Measurements from ENCODE around the gene AQP7. TPM values are rescaled to one million over a fixed set of nuclear protein-coding genes. Genes with fewer than 3 reads are reported as not detected.
"Not testable (repeated sequence)": the region's sequence is repeated elsewhere in the genome, so short reads cannot be mapped to it uniquely, and the experiment has no call there.

The AQP7 gene
- total RNA-seq, 1 experiment from 2014 or later: 0.35 TPM

DNA sequence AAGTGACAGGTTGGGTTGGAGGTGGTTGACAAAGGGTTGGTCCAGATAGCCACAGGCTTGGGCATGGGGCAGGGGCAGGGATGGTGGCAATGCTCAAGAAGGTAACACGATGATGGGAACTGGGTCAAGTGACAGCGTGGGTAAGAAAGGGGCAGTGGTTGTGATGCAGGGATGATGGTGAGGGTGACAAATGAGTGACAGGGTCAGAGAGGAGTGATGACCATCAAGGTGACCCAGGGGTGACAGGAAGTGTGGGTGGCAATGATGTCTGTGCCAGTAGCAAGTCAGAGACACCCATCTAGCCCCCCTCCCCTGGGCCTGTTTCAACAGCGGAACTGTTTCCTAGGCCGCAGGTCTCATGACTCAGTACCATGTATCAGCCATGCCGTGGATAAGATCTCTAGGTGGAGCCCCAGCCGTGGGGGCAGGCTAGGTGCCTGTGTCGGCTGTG lies 24.5 kb upstream of the AQP7 start:
- Mint-ChIP-seq H3K27me3 (ENCODE audit: unreplicated experiment) (no peaks in the 10 kb centered on the region), H3K9me3 (ENCODE audit: low read depth, unreplicated experiment) (no peaks in the 10 kb centered on the region), H3K4me3 (ENCODE audit: low read depth, unreplicated experiment) (no peak overlapping the region), H3K27ac (ENCODE audit: unreplicated experiment) (no peak overlapping the region), H3K36me3 (ENCODE audit: insufficient read depth, unreplicated experiment) (peaks cover 8% of the 10 kb centered on the region), H3K4me1 (ENCODE audit: low read depth, unreplicated experiment) (peaks cover 15% of the 10 kb centered on the region)
- CTCF ChIA-PET: no interaction called here
- TF ChIP-seq, protein P1, sequence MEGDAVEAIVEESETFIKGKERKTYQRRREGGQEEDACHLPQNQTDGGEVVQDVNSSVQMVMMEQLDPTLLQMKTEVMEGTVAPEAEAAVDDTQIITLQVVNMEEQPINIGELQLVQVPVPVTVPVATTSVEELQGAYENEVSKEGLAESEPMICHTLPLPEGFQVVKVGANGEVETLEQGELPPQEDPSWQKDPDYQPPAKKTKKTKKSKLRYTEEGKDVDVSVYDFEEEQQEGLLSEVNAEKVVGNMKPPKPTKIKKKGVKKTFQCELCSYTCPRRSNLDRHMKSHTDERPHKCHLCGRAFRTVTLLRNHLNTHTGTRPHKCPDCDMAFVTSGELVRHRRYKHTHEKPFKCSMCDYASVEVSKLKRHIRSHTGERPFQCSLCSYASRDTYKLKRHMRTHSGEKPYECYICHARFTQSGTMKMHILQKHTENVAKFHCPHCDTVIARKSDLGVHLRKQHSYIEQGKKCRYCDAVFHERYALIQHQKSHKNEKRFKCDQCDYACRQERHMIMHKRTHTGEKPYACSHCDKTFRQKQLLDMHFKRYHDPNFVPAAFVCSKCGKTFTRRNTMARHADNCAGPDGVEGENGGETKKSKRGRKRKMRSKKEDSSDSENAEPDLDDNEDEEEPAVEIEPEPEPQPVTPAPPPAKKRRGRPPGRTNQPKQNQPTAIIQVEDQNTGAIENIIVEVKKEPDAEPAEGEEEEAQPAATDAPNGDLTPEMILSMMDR (IDR thresholded peaks at IDR 0.05; ENCODE audit: unreplicated experiment): no peak
- intact Hi-C loops (cut with micrococcal nuclease; ENCODE audit: unreplicated experiment): no loop called here
- no TSS peak for BruUV-seq (replicated peaks)
- no peak for DNase-seq

DNA sequence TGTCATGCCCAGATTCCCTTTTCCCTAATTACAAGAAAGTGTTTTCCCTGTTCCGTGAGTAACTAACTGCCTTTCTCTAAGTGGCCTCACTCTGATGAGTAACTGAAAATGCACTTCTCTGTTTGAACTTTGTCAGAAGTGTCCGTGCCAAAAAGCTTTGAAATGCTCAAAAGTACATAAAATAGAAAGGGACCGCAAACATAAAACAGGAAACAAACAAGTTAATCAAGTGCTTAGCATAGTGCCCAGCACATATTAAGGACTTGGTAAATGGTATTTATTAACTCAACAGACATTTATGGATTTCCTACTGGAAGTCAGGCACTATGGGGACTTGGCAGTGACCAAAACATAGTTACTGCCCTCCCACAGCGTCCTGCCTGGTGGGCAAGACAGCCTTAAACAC lies 22.8 kb upstream of the AQP7 start:
- CTCF ChIA-PET: no interaction called here
- Mint-ChIP-seq H3K4me1 (ENCODE audit: low read depth, unreplicated experiment) (peaks cover 11% of the 10 kb centered on the region), H3K27ac (ENCODE audit: unreplicated experiment) (no peak overlapping the region), H3K27me3 (ENCODE audit: unreplicated experiment) (peaks cover 6% of the 10 kb centered on the region), H3K36me3 (ENCODE audit: insufficient read depth, unreplicated experiment) (peaks cover 8% of the 10 kb centered on the region), H3K4me3 (ENCODE audit: low read depth, unreplicated experiment) (no peak overlapping the region), H3K9me3 (ENCODE audit: low read depth, unreplicated experiment) (no peaks in the 10 kb centered on the region)
- no TSS peak for BruUV-seq (replicated peaks)
- intact Hi-C loops (cut with micrococcal nuclease; ENCODE audit: unreplicated experiment): no loop called here
- no peak for DNase-seq
- TF ChIP-seq, protein P1 (IDR thresholded peaks at IDR 0.05; ENCODE audit: unreplicated experiment): no peak

DNA sequence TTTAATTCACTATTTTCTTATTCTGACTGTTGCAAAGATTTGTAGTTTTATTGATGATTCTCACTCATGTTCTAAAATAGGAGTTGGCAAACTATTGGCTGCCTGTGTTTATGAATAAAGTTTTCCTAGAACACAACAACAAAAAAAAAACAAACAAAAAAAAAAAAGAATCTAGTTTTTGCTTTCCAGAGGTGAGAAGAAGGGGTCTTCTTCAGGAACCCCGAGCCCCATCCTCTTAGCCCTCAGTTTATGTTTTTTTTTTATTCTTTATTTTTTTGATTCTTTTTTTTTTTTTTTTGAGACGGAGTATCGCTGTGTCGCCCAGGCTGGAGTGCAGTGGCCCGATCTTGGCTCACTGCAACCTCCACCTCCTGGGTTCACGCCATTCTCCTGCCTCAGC lies 22.1 kb upstream of the AQP7 start:
- BruUV-seq (replicated peaks); CTCF ChIA-PET; H3K9me3 Mint-ChIP-seq (ENCODE audit: low read depth, unreplicated experiment); H3K27ac Mint-ChIP-seq (ENCODE audit: unreplicated experiment); H3K36me3 Mint-ChIP-seq (ENCODE audit: insufficient read depth, unreplicated experiment); DNase-seq; H3K4me3 Mint-ChIP-seq (ENCODE audit: low read depth, unreplicated experiment); intact Hi-C loops (cut with micrococcal nuclease; ENCODE audit: unreplicated experiment): not testable (repeated sequence)
- peaks cover 17% of the 10 kb centered on the region for H3K4me1 Mint-ChIP-seq (ENCODE audit: low read depth, unreplicated experiment)
- peaks cover 13% of the 10 kb centered on the region for H3K27me3 Mint-ChIP-seq (ENCODE audit: unreplicated experiment)

DNA sequence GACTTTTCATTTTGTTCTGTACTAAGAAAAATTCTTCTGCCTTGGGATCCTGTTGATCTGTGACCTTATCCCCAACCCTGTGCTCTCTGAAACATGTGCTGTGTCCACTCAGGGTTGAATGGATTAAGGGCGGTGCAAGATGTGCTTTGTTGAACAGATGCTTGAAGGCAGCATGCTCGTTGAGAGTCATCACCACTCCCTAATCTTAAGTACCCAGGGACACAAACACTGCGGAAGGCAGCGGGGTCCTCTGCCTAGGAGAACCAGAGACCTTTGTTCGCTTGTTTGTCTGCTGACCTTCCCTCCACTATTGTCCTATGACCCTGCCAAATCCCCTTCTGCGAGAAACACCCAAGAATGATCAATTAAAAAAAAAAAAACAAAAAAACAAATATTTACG lies 21.7 kb upstream of the AQP7 start:
- H3K4me1 Mint-ChIP-seq (ENCODE audit: low read depth, unreplicated experiment): peaks cover 17% of the 10 kb centered on the region
- H3K36me3 Mint-ChIP-seq (ENCODE audit: insufficient read depth, unreplicated experiment); CTCF ChIA-PET; H3K27ac Mint-ChIP-seq (ENCODE audit: unreplicated experiment); H3K9me3 Mint-ChIP-seq (ENCODE audit: low read depth, unreplicated experiment); DNase-seq; BruUV-seq (replicated peaks); H3K4me3 Mint-ChIP-seq (ENCODE audit: low read depth, unreplicated experiment); intact Hi-C loops (cut with micrococcal nuclease; ENCODE audit: unreplicated experiment): not testable (repeated sequence)
- H3K27me3 Mint-ChIP-seq (ENCODE audit: unreplicated experiment): peaks cover 15% of the 10 kb centered on the region

DNA sequence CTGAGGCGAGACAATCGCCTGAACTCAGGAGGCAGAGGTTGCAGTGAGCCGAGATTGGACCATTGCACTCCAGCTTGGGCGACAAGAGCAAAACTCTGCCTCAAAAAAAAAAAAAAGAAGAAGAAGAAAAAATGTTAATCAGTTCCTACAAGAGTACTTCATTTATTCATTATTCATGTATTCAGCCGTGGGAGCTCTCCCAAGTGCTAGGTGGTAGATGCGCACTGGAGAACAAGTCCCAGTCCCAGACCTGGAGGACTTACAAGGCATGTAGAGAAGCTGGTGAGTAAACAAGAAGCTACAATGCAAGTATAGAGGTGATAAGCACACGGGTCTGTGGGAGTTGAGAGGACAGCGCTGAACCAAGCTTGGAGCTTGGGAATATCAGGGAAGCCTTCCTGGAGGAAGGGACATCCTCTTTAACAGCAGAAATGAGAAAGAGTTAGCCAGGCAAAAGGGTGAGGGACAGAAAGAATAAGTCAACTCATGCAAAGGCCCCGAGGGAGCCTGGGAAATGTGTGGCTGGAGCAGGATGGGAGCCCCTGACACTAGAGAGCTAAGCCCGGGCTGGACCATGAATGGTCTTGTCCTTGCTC lies 17.4 kb upstream of the AQP7 start:
- TF ChIP-seq, protein P1 (IDR thresholded peaks at IDR 0.05; ENCODE audit: unreplicated experiment): no peak
- no TSS peak for BruUV-seq (replicated peaks)
- intact Hi-C loops (cut with micrococcal nuclease; ENCODE audit: unreplicated experiment): loop anchor here (5.0 kb wide), 1 partner anchor 47 kb away; no protein-coding TSS in a partner anchor
- H3K4me3 Mint-ChIP-seq (ENCODE audit: low read depth, unreplicated experiment): no peak overlapping the region
- CTCF ChIA-PET: interaction anchor here (0.6 kb wide), 1 partner anchor 23 kb away, joined by 5 read pairs; no protein-coding TSS in a partner anchor
- peaks cover 47% of the 10 kb centered on the region for H3K4me1 Mint-ChIP-seq (ENCODE audit: low read depth, unreplicated experiment)
- H3K27me3 Mint-ChIP-seq (ENCODE audit: unreplicated experiment): peaks cover 15% of the 10 kb centered on the region
- DNase-seq: no peak
- peaks cover 8% of the 10 kb centered on the region for H3K36me3 Mint-ChIP-seq (ENCODE audit: insufficient read depth, unreplicated experiment)
- no peaks in the 10 kb centered on the region for H3K9me3 Mint-ChIP-seq (ENCODE audit: low read depth, unreplicated experiment)
- no peak overlapping the region for H3K27ac Mint-ChIP-seq (ENCODE audit: unreplicated experiment)
